HepG2 (cell line): Measurements from ENCODE around the gene SLC1A5. TPM values are rescaled to one million over a fixed set of nuclear protein-coding genes. Genes with fewer than 3 reads are reported as not detected.

Experiments used
- AKAP8 ChIP-seq: sonication (generic); formaldehyde crosslinking; IDR thresholded peaks from 2 replicates; pipeline ENCODE4 v1.5.1; 2020; ENCODE audit warnings: mild to moderate bottlenecking, missing genetic modification reagents
- EP300 ChIP-seq, 3 experiments: sonication (generic) in 1 of 3; formaldehyde crosslinking in 1 of 3; IDR thresholded peaks; 2 replicates each; pipeline versions ENCODE4 v1.5.1 to v1.6.1; 2011 to 2020; ENCODE audit warnings: low read depth in 2 of 3, low read length in 2 of 3, borderline replicate concordance in 1 of 3, improper control_type of control experiment in 1 of 3, mild to moderate bottlenecking in 1 of 3, missing genetic modification reagents in 1 of 3, moderate library complexity in 1 of 3
- FOXK1 ChIP-seq: sonication (generic); formaldehyde crosslinking; IDR thresholded peaks from 2 replicates; pipeline ENCODE4 v1.4.0; 2020; ENCODE audit warnings: low read depth, missing genetic modification reagents, borderline replicate concordance
- KLF11 ChIP-seq: IDR thresholded peaks from 2 replicates; pipeline ENCODE4 v1.6.1; 2016; ENCODE audit warnings: missing compliant biosample characterization
- MED8 ChIP-seq: sonication (generic); formaldehyde crosslinking; IDR thresholded peaks from 2 replicates; pipeline ENCODE4 v1.8.1; 2023; ENCODE audit warnings: mild to moderate bottlenecking, missing genetic modification reagents; ENCODE audit not compliant: insufficient replicate concordance
- NFYB ChIP-seq: sonication (generic); formaldehyde crosslinking; IDR thresholded peaks from 2 replicates; pipeline ENCODE4 v1.4.0; 2020; ENCODE audit warnings: missing genetic modification reagents
- POLR2G ChIP-seq: fragments of 200-400 bp; formaldehyde crosslinking; IDR thresholded peaks from 2 replicates; pipeline ENCODE4 v1.6.1; 2018; ENCODE audit warnings: mild to moderate bottlenecking, low read depth, low read length, moderate library complexity
- ZFYVE20 ChIP-seq: sonication (generic); formaldehyde crosslinking; IDR thresholded peaks from 2 replicates; pipeline ENCODE4 v1.8.0; 2023; ENCODE audit warnings: low read depth, mild to moderate bottlenecking, moderate library complexity, missing genetic modification reagents, borderline replicate concordance
- ZMYM4 ChIP-seq: sonication (generic); formaldehyde crosslinking; IDR thresholded peaks from 2 replicates; pipeline ENCODE4 v1.8.1; 2023; ENCODE audit warnings: mild to moderate bottlenecking, missing genetic modification reagents
- ZNF274 ChIP-seq: sonication (generic); formaldehyde crosslinking; IDR thresholded peaks from 2 replicates; pipeline ENCODE4 v1.5.1; 2020; ENCODE audit warnings: mild to moderate bottlenecking, missing genetic modification reagents
- ZNF354B ChIP-seq: sonication (generic); formaldehyde crosslinking; IDR thresholded peaks from 2 replicates; pipeline ENCODE4 v1.8.0; 2022; ENCODE audit warnings: mild to moderate bottlenecking, missing genetic modification reagents
- ZNF773 ChIP-seq: sonication (generic); formaldehyde crosslinking; IDR thresholded peaks from 2 replicates; pipeline ENCODE4 v1.4.0; 2020; ENCODE audit warnings: missing genetic modification reagents, borderline replicate concordance
- ZNF782 ChIP-seq: sonication (generic); formaldehyde crosslinking; IDR thresholded peaks from 2 replicates; pipeline ENCODE4 v1.4.0; 2020; ENCODE audit warnings: missing genetic modification reagents, mild to moderate bottlenecking, borderline replicate concordance
- polyA plus RNA-seq, 8 experiments: library from polyadenylated mRNA; depleted of rRNA in 3 of 8; stranded (reverse) in 7 of 8; unstranded in 1 of 8; fragments of >200 nt; fragmentation: Illumina TruSeq in 4 of 8; extraction: Trizol in 4 of 8; gene quantifications; 2 replicates each; pipeline versions ENCODE4 v1.2.1 to v1.2.3, GENCODE V29; 2011 to 2016; ENCODE audit warnings: low read depth in 4 of 8, missing spikeins in 1 of 8, mixed read lengths in 1 of 8; ENCODE audit not compliant: insufficient read depth in 1 of 8
- total RNA-seq, 5 experiments: library from RNA; depleted of rRNA; stranded (reverse); fragments of >200 nt; fragmentation: Illumina TruSeq; extraction: Trizol; gene quantifications; 2 replicates each; pipeline ENCODE4 v1.2.3, GENCODE V29; 2016; ENCODE audit warnings: low read depth in 1 of 5
- TF ChIP-seq, protein P1 (sequence below): sonication (generic); formaldehyde crosslinking; IDR thresholded peaks from 2 replicates; pipeline ENCODE4 v1.5.1; 2020; ENCODE audit warnings: missing genetic modification reagents, mild to moderate bottlenecking, borderline replicate concordance
- TF ChIP-seq, protein P2 (sequence below): sonication (generic); formaldehyde crosslinking; IDR thresholded peaks from 2 replicates; pipeline ENCODE4 v1.4.0; 2020; ENCODE audit warnings: missing genetic modification reagents
- TF ChIP-seq, protein P3 (sequence below): sonication (generic); formaldehyde crosslinking; IDR thresholded peaks from 2 replicates; pipeline ENCODE4 v1.5.0; 2020; ENCODE audit warnings: missing genetic modification reagents
- TF ChIP-seq, protein P4 (sequence below): sonication (generic); formaldehyde crosslinking; IDR thresholded peaks from 2 replicates; pipeline ENCODE4 v1.4.0; 2020; ENCODE audit warnings: mild to moderate bottlenecking, missing genetic modification reagents
- TF ChIP-seq, protein P5 (sequence below): sonication (generic); formaldehyde crosslinking; IDR thresholded peaks from 2 replicates; pipeline ENCODE4 v1.8.0; 2022; ENCODE audit warnings: mild to moderate bottlenecking, missing genetic modification reagents, moderate library complexity
- TF ChIP-seq, protein P6 (sequence below): sonication (generic); formaldehyde crosslinking; IDR thresholded peaks from 2 replicates; pipeline ENCODE4 v1.4.0; 2020; ENCODE audit warnings: missing genetic modification reagents, borderline replicate concordance
- TF ChIP-seq, protein P7 (sequence below): IDR thresholded peaks from 2 replicates; pipeline ENCODE4 v1.6.1; 2016; ENCODE audit warnings: control low read depth

Gene SLC1A5
- total and polyA plus RNA-seq, 2 of the 13 experiments (the other 11 are each of a cell fraction or from before 2014, with no cell fraction given) = 120 to 159 TPM

DNA sequence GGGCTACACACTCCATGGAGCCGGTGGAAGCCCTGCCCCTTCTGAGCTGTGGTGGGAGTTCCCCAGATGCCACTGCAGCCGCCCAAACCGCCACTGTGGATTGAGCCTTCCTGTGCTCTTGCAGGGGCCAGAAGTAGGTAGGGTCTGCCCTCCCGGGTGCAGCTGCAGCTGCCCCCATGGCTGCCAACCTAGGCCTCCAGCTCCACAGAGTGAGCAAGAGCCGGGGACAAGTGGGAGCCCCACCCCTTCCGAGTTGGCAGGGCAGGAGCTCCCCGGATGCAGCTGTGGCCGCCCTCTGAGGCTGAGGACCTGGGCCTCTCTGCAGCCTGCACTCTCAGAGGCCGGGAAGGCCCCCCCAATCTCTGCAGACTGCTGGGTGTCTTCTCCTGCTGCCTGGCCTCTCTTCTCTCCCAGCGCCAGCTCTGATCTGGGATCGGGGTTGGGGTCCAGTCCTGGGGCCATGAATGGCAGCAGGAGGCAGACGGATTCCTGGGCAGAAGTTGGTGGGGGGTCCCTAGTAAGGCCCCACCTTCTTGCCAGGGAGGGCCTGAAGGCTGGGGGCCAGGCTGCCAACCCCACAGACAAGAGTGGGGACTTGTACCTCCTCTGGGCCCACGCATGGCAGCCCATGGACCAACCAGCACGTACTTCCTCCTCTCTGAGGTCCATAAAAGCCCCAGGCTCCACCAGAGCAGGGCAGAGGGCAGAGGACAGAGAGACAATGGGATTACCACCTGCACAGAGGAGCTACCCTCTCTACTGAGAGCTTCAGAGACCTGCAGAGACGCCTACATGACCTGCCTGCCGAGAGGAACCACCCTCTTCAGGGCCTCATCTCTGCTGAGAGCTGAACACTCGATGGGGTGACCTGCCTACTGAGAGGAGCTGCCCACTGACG is 33.4 kb upstream of the SLC1A5 start (continued):
- TF ChIP-seq, protein P1, sequence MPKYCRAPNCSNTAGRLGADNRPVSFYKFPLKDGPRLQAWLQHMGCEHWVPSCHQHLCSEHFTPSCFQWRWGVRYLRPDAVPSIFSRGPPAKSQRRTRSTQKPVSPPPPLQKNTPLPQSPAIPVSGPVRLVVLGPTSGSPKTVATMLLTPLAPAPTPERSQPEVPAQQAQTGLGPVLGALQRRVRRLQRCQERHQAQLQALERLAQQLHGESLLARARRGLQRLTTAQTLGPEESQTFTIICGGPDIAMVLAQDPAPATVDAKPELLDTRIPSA (CRISPR knock-in tag) = peak; percentile 42; the same call in 1 of the 2 replicates
- TF ChIP-seq EP300 (IDR thresholded peaks at IDR 0.05; ENCODE audit: low read depth in 2 of 2, low read length in 2 of 2) (no peak), EP300 (CRISPR knock-in tag; IDR thresholded peaks at IDR 0.05; ENCODE audit: borderline replicate concordance) (no peak), ZNF274 (CRISPR knock-in tag) (peak; percentile 32; the same call in 1 of the 2 replicates), ZMYM4 (CRISPR knock-in tag) (no peak), ZNF354B (CRISPR knock-in tag) (no peak), ZNF782 (CRISPR knock-in tag) (no peak), FOXK1 (no peak), NFYB (CRISPR knock-in tag) (no peak; the same call in 1 of the 2 replicates), MED8 (CRISPR knock-in tag) (no peak), AKAP8 (no peak), ZNF773 (CRISPR knock-in tag) (no peak), KLF11 (CRISPR knock-in tag) (no peak), ZFYVE20 (no peak), POLR2G (peak; percentile 65)
- TF ChIP-seq, protein P2, sequence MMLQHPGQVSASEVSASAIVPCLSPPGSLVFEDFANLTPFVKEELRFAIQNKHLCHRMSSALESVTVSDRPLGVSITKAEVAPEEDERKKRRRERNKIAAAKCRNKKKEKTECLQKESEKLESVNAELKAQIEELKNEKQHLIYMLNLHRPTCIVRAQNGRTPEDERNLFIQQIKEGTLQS (CRISPR knock-in tag) = no peak
- TF ChIP-seq, protein P3, sequence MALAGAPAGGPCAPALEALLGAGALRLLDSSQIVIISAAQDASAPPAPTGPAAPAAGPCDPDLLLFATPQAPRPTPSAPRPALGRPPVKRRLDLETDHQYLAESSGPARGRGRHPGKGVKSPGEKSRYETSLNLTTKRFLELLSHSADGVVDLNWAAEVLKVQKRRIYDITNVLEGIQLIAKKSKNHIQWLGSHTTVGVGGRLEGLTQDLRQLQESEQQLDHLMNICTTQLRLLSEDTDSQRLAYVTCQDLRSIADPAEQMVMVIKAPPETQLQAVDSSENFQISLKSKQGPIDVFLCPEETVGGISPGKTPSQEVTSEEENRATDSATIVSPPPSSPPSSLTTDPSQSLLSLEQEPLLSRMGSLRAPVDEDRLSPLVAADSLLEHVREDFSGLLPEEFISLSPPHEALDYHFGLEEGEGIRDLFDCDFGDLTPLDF (CRISPR knock-in tag) = no peak
- TF ChIP-seq, protein P4, sequence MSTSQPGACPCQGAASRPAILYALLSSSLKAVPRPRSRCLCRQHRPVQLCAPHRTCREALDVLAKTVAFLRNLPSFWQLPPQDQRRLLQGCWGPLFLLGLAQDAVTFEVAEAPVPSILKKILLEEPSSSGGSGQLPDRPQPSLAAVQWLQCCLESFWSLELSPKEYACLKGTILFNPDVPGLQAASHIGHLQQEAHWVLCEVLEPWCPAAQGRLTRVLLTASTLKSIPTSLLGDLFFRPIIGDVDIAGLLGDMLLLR = no peak
- TF ChIP-seq, protein P5, sequence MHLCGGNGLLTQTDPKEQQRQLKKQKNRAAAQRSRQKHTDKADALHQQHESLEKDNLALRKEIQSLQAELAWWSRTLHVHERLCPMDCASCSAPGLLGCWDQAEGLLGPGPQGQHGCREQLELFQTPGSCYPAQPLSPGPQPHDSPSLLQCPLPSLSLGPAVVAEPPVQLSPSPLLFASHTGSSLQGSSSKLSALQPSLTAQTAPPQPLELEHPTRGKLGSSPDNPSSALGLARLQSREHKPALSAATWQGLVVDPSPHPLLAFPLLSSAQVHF (CRISPR knock-in tag) = no peak
- TF ChIP-seq, protein P6, sequence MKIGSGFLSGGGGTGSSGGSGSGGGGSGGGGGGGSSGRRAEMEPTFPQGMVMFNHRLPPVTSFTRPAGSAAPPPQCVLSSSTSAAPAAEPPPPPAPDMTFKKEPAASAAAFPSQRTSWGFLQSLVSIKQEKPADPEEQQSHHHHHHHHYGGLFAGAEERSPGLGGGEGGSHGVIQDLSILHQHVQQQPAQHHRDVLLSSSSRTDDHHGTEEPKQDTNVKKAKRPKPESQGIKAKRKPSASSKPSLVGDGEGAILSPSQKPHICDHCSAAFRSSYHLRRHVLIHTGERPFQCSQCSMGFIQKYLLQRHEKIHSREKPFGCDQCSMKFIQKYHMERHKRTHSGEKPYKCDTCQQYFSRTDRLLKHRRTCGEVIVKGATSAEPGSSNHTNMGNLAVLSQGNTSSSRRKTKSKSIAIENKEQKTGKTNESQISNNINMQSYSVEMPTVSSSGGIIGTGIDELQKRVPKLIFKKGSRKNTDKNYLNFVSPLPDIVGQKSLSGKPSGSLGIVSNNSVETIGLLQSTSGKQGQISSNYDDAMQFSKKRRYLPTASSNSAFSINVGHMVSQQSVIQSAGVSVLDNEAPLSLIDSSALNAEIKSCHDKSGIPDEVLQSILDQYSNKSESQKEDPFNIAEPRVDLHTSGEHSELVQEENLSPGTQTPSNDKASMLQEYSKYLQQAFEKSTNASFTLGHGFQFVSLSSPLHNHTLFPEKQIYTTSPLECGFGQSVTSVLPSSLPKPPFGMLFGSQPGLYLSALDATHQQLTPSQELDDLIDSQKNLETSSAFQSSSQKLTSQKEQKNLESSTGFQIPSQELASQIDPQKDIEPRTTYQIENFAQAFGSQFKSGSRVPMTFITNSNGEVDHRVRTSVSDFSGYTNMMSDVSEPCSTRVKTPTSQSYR (CRISPR knock-in tag) = no peak
- TF ChIP-seq, protein P7, sequence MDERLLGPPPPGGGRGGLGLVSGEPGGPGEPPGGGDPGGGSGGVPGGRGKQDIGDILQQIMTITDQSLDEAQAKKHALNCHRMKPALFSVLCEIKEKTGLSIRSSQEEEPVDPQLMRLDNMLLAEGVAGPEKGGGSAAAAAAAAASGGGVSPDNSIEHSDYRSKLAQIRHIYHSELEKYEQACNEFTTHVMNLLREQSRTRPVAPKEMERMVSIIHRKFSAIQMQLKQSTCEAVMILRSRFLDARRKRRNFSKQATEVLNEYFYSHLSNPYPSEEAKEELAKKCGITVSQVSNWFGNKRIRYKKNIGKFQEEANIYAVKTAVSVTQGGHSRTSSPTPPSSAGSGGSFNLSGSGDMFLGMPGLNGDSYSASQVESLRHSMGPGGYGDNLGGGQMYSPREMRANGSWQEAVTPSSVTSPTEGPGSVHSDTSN (CRISPR knock-in tag) = no peak
